HG02852 (cell line): ENCODE results near the gene LAMB2.

Experiments used
- ATAC-seq: cut with Tn5 transposase; IDR thresholded peaks from one replicate; pipeline ENCODE4 v1.9.1; 2021; ENCODE audit warnings: mild to moderate bottlenecking, moderate library complexity; ENCODE audit not compliant: unreplicated experiment

LAMB2 gene

DNA sequence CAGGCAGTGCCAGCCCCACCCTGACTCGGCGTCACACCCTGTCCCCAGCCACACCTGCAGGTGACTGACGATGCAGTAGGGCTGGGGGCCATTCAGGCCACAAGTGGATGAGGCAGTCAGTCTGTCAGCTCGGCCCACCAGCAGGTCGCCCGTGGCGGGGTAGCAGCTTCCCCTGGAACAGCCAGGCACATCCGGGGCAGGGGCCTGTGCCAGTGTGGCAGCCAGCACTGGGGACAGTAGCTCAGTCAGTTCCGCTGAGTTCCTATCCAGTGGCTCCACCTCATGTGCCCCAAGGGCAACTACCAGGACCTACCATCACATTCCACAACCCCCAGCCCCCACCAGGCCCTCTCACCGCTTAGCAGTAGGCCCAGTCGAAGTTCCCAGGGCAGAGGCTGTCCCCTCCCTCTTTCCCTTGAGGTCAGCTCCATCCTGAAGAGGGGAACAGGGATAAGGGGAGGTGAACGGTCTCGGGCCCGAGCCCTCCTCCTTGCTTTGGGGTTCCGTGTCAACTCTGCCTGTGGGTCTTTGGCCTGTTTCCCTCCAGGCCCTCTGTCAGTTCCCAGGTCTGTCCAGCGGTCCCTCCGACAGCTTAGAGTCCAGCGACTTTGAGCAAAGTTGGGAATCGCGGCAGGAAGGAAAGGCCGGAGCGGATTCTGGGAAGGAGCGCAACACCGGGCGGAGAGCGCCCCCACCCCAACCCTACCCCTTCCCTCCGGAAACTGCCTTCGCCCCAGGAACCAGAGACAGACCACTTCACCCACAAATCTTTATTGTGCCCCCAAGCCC, at the start of gene LAMB2:
Gene LAMB2, minus strand, starts transcription at position 614 of the 789 bp plus-strand sequence. Its CDS starts 183 bp downstream, at position 431.
- no peak for ATAC-seq

DNA sequence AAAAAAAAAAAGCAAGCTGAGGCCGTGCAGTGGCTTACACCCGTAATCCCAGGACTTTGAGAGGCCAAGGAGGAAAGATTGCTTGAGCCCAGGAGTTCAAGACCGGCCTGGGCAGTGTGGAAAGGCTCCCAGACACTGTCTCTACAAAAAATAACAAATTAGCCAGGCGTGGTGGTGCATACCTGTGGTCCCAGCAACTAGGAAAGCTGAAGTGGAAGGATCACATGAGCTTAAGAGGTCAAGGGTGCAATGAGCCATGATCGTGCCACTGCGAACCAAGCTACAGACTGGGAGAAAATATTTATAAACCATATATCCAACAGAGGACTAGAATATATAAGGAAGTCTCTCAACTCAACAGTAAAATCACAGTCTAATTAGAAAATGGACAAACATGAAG, 48.5 kb upstream of the LAMB2 start:
- no peak for ATAC-seq

DNA sequence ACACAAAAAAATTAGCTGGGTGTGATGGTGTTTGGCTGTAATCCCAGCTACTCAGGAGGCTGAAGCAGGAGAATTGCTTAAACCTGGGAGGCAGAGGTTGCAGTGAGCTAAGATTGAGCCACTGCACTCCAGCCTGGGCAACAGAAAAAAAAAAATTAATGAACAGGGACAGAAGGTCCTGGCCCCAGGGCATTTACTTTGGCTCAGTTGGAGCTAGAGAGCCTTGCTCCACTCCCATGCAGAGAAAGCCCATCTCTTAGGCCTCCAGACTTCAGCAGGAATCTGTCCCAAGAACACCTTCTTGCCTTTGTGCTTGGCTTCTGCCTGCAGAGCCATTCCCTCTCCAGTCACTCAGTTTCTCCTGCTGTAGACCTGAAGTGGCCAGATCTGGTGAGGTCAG, 47.3 kb upstream of the LAMB2 start:
- ATAC-seq, result no peak

DNA sequence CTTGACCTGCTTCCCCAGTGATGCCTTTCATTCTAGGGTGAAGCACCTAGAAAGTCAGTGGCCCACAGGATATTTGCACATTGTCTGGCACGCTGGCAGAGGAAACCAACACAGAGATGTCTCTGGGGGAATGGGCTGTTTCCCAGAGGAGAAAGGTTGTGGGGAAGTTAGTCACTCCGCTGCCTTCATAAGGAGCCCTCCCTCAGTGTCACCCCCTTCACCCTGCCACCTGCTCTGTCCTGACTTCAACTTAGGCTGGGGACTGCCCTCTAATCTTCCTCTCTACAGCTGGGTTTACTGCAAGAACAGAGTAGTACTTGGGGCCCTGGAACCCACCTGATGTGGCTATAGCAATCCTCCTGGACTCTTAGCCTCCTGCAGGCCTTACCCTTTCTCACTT, 44.2 kb upstream of the LAMB2 start:
- ATAC-seq, result no peak

DNA sequence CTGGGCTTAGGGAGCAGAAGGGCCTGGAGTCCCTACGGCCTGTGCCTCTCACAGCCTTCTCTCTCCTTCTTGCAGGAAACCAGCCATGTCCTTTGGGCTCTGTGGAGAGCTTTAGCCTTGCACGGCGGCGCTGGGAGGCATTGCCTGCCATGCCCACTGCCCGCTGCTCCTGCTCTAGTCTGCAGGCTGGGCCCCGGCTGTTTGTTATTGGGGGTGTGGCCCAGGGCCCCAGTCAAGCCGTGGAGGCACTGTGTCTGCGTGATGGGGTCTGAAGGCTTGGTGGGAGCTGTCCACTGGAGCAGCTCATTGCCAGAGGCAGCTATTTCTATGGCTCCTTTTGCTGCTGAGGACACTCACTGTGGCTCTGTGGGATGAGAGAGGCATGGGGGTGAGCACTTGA, 42.7 kb upstream of the LAMB2 start:
- ATAC-seq, result no peak

DNA sequence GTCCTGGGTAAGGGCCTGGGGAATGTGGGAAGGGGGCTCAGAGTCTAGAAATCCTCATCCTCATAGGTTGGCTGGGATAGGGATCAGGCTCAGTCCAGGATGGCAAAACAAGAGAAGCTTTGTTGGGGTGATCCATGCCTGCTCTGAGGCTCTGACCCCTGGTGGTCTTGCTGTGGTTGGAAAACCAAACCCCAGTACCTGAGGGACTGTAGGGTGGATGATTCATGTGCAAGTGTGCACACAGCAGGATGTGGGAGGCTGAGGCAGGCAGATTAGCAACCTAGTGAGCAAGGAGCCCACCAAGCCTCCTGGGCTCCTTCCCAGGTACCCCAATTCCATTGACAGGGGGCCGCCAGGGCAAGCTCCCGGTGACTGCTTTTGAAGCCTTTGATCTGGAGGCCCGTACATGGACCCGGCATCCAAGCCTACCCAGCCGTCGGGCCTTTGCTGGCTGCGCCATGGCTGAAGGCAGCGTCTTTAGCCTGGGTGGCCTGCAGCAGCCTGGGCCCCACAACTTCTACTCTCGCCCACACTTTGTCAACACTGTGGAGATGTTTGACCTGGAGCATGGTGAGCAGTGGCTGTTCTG, 41.6 kb upstream of the LAMB2 start:
- no peak for ATAC-seq

DNA sequence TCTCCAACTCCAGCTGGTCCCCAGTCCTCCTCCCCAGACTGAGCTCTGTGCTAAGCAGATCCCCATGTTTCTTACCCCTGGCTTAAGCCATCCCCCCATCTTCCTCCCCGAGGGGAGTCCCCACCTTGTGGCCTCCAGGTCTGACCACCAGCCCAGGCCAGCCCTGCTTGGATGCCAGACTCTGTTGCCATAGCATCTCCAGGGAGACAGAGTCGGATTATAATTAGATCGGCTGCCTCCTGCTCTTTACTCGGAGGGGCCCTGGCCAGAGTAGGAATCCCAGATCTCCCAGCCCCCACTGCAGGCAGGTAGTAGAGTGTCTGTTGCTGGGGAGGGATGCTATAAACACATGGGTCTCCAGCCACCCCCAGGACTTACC, 40.9 kb upstream of the LAMB2 start:
- ATAC-seq, result no peak

DNA sequence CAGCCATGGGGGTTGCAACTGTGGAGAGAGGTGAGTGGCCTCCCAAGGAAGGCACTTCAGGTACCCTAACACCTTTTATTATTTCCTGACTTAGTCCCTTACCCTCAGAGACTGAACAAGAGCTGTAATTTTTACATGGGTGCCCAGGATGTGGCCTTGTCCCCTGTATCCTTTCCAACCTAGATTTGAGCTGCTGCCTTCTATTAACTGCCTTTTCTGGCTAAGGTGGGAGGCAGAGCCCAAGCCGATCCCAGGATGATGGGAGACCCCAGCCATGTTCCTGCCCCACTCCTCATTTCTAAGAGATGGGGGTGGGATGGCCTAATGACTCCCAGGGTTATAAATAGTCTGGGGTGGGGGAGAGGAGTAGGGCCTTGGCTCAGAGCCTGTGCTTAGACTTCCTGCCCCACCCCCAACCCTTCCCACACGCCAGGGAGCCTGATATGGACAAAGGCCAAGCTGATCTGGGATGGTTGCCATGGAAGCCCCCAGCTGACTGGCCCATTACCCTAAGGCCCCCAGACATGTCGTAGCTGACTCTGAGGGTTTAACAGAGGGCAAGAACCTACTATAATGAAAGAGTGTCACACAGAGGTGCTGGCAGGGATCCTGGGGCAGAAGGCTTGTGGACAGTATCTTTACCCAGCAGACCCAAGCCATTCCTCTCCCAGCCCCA, 40.4 kb upstream of the LAMB2 start:
- ATAC-seq, result no peak

DNA sequence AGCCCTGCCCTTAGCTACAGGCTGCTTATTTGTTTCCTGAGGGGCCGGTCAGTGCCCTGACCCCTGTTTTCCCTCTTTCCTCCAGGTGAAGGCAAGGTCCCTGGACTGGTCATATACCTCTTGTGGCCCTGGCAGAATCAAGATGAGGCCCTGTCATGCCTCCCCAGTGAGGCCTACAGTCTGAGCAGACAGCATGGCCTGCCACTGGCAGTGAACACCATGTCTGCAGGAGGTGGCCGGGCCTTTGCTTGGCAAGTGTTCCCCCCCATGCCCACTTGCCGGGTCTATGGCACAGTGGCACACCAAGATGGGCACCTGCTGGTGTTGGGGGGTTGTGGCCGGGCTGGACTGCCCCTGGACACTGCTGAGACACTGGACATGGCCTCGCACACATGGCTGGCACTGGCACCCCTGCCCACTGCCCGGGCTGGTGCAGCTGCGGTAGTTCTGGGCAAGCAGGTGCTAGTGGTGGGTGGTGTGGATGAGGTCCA, 39.7 kb upstream of the LAMB2 start:
- no peak for ATAC-seq

DNA sequence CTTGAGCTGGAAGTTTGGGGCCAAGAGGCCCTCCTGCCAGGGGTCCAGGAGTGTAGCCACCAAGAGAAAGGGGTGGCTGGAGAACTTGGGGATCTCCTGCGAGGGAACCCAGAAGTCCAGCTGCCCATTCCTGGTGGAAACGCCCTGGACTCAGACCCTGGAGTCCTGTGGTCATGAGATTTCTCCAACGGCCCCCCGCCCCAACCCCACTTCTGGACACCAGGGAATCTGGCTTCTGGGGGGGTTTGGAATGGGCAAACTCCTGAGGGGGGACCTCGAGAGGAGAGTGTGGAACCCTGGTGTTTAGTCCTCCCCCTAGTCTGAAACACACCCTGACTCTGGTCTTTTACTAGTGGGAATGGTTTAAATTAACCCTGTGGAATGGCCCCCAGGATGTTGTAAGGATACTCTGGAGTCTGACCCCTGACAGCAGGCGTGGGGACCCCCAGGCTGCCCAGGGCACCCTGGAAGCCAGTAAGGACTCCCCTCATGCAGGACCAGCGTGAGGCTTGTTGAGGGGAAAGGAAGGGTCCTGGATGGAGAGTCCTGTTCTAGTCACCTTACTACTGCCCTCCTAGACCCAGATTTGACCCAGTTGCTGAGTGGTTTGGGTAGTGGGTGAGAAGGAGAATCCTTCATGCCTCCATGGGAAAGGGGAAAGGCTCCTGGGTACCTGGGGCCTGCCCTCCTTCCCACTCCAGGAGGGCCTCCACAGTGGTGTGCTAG, 39.1 kb upstream of the LAMB2 start:
- no peak for ATAC-seq

DNA sequence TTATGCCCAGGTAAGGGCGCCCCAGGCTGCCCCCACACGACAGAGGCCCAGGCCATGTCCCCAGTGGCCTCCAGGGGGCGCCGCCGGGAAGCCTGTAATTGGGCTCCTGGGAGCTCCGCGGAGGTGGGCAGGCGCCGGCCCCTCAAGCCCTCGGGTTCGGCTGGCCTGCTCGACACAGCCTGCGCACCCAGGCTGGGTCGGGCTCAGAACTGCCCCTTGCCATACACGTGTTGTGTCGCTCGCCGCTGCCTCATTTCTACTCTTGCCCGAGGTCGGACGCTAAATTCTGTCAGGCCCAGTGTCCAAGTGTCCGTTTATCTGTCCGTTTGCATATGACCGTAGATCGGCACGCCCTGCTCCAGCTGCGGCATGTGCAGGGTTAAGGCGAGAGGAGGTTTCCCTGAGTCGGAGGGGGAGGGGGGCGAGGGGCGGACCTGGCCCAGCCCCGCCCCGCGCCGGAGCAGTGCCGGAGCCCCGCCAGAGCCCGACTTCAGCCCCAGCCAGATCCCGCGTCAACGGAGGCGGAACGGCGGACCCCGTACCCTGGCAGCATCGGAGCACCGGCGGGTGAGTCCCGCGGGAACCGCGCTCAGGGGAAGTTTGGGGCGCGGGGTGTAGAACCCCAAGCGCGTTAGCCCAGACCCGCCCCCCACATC, 38.4 kb upstream of the LAMB2 start, which contains the start of gene KLHDC8B:
Gene KLHDC8B, plus strand, starts transcription at position 480 of the 656 bp plus-strand sequence. CDS start 1,172 bp downstream, outside the sequence.
- ATAC-seq, result peak; percentile 58

DNA sequence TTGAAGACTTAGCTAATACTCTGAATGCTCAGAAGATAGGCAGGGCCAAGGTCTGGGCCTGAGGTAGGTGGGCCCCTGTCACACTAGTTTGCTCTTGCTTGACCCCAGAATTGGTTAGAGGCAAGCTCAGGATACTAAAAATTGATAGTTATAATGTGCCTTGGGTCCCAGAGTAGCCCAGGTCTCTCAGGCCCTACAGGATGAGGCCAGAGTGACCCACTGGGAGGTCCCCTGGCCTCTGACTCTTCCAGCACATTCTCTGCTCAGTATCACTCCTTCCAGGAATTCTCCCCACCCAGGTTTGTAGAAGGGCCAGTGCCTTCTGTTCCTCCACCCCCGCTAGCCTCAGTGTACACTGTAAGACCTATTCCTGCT, 37.9 kb upstream of the LAMB2 start:
- ATAC-seq, result no peak

DNA sequence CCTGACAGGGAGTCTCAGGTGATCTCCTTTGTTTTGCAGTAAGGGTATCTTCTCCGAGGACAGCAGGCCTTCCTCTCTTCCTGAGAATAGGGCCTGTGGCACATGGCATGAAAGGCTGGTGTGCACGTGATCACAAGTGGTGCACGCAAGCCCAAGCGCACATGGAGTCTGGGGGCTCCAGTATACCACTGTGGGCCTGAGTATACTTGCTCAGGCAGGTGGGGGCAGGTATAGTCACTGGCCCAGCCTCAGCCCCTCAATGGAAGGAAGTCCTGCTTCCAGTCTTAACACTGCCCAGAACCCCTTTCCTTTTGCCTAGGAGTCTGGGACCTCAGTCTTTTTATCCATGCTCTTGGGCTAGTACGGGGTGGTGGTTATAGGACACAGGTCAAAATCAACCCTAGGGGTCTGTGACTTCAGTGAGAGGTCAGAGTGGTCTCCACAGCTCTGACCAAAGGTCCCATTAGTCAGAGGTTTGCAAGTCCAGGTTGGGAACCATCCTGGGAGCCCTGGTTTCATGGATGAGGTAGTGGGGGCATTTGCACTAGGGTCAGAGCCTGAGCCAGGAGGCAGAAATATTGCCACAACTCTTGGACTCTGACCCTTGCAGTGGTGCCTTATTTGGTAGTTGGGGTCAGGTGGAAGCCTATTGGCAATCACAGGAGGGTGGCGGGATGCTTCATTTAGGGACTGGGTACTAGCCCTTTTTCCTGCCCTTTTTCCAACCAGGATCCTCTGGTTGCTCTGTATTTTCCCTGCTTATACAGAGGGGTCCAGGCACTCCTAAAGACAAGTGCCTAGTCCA, 34.1 kb upstream of the LAMB2 start:
- no peak for ATAC-seq

DNA sequence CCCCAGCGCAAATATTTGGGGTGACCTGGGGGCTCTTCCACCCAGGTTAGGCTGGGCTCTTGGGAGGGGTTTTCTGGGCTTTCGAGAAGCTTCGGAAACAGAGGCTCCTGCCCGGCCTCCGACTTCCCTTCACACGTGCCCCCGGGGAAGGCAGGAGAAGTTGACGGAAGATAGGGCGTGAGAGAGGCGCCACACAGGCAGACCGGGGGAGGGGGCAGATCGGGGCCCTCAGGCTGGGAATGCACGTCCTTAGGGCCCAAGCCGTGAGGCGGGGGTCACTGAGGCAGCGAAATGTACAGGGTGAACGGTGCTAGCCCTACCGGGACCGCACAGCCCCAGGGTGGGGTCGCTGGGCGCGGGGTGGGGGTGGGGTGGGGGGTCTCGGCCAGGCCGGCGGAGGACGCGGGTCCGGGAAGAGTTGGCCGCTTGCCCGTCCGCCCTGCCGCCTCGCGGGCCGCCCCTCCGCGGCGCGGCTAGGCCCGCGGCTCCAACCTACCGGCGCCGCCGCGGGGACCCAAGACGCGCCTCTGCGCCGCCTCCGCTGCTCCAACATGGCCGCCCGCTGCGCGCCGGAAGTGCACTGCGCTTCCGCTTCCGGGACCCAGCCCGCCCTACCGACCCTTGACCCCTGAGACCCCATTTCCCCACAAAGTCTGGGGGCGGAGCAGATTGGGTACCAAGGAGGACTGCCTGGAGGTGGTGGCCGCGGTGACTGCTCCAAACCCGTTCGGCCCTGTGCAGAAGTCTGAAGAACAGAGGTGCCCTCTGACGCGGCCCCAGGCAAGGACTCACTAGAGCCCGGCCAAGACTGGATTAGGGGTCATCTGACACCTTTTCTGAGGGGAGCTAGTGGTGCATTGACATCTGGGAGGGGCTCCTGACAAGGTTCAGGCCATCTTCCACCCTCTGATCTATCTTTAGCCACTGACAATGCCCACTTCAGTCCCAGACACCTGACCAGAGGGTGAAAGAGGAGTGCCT, 33.2 kb upstream of the LAMB2 start, which contains the start of gene CCDC71:
Gene CCDC71, minus strand, starts transcription at position 561 of the 981 bp plus-strand sequence. CDS start 2,123 bp downstream, outside the sequence.
- peak; percentile 79 for ATAC-seq

DNA sequence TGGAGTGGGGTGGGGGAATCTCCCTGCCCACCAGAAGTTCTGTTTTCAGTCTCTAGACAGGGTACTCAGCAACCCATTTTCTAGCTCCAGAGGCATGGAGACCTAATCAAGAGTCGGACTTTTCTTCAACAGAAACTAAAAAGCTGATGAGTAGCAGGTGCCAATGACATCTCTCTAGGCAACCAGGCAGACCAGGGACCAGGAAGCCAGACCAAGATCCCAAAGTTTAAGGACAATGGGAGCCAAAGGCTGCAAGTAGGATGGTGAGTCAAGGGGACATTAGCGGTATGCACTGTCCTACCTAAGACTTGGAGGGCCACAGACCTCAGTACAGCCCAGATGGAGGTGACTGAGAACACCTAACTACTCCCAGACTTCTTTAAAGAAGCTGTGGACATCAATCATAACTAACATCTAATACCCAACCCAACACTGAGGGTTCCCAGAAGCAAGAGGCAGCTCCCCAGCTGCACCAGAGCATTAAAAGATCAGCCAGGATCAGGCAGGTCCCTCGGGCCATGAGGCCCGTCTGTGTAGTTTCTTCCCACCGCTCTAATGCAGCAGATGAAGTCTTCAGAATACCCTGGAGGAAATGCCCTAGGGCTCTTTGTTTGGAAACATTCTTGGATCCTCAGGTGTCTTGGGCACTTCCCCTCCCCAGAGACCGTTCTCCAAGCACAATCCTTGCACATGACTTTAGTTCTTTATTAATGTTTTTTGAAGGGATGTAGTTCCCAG, 32.3 kb upstream of the LAMB2 start:
- ATAC-seq, result no peak

DNA sequence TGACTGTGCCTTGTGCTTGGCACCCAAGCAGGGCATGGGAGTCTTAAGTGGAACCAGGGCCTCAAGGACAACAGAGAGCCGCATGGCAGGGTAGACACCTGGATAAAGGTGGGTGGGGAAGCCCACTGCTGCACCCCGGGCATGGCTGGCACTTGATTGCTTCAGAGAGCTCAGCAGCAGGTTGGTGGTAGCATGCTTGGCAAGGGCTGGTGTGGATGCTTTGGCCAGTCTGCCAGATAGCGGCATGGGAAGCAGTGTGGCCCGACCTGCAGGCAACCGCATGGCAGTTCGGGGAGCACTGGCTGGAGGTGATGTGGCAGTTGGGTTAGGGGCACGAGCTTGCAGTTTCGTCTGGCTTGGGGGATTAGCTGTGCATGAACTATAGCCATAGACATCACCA, 30.8 kb upstream of the LAMB2 start:
- no peak for ATAC-seq

DNA sequence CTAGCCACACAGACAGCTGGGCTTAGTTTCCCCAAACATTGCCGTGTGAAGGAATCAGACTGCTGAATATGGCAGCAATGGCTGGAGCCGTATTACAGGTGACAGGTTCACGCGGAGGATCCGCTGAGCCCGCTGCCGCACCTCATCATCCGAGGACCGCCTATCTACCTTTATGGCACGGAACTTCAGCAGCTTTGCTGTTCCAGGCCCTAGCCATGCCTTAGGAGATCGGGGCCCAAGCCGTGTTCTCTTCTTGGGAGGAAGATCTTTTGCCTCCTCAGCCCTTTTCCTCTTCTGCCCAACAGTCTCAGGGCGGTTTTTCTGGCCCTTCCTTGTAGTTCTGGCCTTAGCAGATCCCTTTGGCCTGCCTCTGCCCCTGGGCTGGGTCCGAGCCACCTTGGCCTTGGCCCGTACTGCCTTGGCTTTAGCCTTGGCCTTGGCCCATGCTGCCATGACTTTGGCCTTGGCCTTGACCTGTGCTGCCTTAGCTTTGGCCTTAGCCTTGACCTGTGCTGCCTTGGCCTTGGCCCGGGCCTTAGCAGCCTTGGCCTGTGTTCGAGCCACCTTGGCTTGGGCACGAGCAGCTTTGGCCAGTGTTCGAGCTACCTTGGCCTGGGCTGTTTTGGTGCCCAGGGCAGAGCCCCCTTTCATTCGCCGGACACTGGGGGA, 30.0 kb upstream of the LAMB2 start:
- ATAC-seq, result no peak
